ENCODE data around the gene MAP3K6.

MAP3K6 gene

DNA sequence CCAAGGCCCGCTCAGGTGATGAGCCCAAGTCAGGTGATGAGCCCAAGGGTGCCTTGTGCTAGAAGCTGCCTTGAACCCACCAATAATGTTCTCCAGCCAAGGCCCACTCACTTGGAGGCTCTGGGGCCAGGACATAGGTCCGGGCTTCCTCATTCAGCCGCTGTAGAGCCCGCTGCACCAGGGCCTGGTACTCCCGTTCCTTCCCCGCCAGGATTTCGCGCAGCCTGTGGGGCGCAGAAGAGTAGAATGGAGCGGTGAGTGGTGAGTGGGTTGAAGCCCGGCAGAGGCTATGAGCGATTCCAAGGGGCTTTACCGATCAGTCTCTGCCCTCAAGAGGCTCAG lies 10.5 kb downstream of the MAP3K6 start:
- no peak for DNase-seq

DNA sequence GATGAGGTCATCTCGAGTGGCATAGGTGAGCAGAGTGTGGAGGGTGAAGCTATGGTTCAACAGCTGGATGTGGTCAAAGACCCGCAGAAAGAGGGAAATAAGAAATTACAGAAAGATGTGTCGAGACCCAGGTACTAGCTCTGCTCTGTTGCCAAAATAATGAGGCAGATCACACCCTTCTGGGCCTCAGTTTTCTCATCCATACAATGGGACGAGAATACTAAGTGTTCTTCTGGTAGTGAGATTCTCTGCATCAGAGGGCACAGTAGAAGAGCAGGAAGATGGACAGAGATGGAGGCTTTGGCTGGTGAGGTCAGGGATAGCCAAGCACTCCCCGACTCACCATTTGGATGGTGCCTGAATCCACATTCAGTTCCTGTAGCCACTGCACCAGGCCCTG lies 11.1 kb downstream of the MAP3K6 start:
- DNase-seq: no peak

GRCh38 chr1:27353629-27354028 lies 13.1 kb downstream of the MAP3K6 start:
- no peak for DNase-seq

- no peak for DNase-seq
Measured at GRCh38 chr1:27353166-27353565, 13.6 kb downstream of the MAP3K6 start.

- no peak for DNase-seq
Measured at GRCh38 chr1:27351541-27352107, 15.1 kb downstream of the MAP3K6 start.

DNA sequence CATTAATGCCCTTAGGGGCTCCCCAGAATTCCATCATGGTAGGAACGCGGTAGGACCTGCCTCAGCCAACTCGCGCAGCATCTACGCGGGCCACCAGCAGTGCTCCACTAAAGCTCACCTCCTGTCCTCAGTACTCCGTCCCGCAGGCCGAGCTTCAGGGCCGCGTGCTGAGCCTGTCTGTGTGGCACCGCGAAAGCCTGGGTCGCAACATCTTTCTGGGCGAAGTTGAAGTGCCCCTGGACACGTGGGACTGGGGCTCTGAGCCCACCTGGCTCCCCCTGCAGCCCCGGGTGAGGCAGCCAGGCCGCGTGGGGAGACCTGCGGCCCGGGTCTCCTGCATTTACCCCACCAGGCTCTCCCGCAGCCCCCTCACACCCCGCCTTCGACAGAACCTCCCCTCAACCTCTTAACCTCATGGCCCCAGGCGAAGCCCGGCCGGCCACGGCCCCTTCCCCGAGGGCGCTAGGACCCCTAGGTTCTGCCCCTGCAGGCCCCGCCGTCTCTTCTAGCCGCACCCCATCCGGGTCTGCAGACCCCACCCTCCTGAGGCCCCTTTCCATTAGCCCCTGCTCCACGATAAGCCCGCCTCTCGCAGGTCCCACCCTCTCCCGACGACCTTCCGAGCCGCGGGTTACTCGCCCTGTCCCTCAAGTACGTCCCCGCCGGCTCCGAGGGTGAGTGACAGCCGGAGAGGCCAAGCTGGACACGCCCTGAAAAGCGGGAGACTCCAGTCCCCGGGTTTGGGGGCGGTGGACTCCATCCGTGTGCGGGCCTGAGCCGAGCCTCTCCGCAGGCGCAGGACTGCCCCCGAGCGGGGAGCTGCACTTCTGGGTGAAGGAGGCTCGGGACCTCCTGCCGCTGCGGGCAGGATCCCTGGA lies 15.9 kb downstream of the MAP3K6 start:
- DNase-seq: no peak

DNA sequence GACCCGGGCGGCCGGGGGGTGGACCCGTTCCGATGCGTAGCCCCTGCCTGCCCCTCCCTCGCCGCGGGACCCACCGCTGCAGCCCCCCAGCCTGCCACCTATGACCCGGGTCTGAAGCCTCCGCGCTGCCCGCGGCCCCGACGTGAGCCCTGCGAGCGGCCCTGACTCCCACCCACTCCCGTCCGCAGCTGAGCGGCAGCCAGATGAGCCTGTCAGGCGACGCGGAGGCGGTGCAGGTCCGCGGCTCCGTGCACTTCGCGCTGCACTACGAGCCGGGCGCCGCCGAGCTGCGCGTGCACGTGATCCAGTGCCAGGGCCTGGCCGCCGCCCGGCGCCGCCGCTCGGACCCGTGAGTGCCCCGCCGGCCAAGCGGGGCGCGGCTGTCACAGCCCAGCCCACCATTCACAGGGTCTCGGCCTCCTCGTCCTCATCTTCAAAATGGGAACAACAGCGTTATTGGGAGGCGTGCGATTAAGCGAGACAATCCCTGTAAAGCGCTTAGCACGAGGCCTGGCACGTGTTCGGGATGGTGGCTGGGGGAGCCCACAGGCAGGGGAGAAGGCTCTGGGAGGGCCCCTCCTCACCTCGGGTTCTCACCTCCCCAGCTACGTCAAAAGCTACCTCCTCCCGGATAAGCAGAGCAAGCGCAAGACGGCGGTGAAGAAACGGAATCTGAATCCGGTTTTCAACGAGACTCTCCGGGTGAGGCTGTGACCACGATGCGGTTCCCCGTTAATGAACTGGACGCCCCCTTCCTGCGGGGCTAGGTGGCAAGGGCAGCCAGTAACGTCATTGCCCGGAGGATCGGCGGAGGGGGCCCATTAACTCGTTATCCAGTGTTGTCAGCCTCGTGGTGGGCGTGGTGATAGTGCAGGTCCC lies 16.7 kb downstream of the MAP3K6 start:
- peak; percentile 77 to 83 (median 78) for DNase-seq

- DNase-seq: peak; percentile 79 to 87 (median 83)
Measured at GRCh38 chr1:27348861-27349783, 17.6 kb downstream of the MAP3K6 start.

GRCh38 chr1:27346991-27347624 lies 19.7 kb downstream of the MAP3K6 start:
- DNase-seq: no peak

- DNase-seq: no peak
Measured at GRCh38 chr1:27346357-27346756, 20.4 kb downstream of the MAP3K6 start.

GRCh38 chr1:27345272-27345671 lies 21.5 kb downstream of the MAP3K6 start:
- no peak for DNase-seq

- peak in 1 of 3 experiments; percentile 26 for DNase-seq
Measured at GRCh38 chr1:27343639-27344025, 23.1 kb downstream of the MAP3K6 start.

DNA sequence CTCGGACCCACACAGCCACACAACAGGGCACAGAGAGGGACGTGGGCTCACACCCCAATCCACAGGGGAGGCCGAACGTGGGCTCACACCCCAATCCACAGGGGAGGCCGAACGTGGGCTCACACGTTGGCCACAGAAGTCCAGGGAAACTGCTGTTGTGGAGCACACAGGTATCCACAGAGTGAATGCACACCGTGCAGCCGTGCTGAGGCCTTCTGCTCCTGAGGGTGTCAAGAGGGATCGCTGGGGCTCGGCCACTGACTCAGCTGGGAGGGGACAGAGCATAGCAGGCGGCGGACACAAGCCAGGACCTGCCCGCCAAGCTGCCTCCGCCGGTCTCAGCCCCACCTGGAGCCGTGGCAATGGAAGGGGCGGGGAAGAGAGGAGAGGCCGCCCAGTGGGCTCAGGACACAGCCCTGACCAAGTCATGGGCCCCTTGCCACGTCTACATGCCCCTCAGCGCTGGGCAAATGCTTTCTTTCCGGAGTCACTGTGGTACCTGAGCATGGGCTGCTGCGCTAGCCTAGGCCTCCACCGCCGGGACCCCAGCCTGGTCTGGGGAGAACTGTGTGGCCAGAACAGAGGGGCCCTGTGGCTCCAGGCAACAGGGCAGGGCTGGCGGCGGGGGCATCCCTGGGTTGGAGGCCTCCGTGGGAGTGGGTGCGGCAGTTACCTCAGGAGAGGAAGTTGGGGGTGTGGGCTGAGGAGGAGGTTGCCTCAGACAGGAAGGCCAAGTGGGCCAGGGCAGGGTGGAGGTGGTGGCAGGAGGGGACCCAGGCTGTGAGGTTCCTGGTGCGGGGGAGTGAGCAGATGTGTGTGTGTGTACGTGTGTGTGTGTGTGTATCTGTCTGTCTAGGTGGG lies 23.8 kb downstream of the MAP3K6 start:
- DNase-seq: peak; percentile 79 to 86 (median 83)

DNA sequence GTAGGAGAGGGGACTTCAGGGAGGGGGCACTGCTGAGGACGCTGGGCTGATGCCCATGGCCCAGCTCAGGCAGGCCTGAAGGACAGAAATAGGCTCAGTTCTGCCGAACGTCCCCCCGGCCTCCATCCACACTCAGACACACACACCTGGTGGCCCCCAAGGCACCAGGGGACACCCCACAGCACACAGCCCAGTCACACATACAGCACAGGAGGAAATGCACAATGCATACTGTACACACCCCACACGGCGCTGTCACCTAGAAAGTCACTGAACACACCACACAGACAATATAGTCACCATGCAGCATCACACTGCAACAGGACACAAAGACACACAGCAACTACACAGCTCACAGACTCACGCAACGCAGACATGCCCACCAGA lies 24.4 kb downstream of the MAP3K6 start:
- DNase-seq: peak in 2 of 3 experiments; percentile 53 to 56

- DNase-seq: peak; percentile 75 to 78 (median 78)
Measured at GRCh38 chr1:27341525-27342252, 25.1 kb downstream of the MAP3K6 start, which contains the start of gene SYTL1. SYTL1 (plus strand) TSS chr1:27342022; CDS start chr1:27345335, 3,313 bp downstream.

- no peak for DNase-seq
Measured at GRCh38 chr1:27339213-27339612, 27.5 kb downstream of the MAP3K6 start.

GRCh38 chr1:27338751-27339150 lies 28.0 kb downstream of the MAP3K6 start:
- DNase-seq: no peak

GRCh38 chr1:27336756-27337155 lies 30.0 kb downstream of the MAP3K6 start:
- no peak for DNase-seq

GRCh38 chr1:27335506-27336422 lies 31.0 kb downstream of the MAP3K6 start:
- no peak for DNase-seq

Measured in NCI-H1417 (cell line).